Measurements from ENCODE around the gene RAB7A.

The RAB7A gene

DNA sequence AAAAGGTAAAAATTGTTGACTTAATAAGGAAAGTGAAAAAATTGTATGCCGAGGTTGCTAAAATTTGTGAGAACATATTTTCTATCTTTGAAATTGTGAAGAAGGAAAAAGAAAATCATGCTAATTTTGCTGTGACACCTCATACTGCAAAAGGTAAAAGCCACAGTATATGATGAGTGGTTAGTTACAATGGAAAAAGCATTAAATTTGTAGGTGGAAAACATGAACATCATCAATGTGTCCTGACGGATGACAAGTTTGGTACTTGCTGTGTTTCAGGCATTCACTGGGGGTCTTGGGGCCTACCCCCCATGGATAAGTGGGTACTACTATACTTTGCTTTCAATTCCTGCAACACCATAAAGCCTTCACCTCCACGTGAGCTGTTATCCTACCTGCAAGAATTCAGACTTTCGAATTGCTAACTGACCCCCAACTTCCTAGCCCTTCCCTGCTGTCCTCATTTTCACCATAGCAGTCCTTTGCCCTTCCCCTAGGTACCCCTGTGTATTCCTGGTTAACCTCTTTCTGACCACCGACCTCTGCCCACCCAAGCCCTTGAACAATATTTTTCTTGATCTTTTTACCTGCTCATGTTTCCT lies 62.4 kb downstream of the RAB7A start:
- no peaks in the 10 kb centered on the region for H3K36me3 ChIP-seq (ENCODE audit: control insufficient read depth, insufficient read depth, low read length)
- no peaks in the 10 kb centered on the region for H3K9me3 ChIP-seq (ENCODE audit: control insufficient read depth, insufficient read depth, low read depth, low read length)
- H3K4me3 ChIP-seq (ENCODE audit: low read depth, low read length): no peak overlapping the region
- no peak overlapping the region for H3K27ac ChIP-seq (ENCODE audit: low read depth, low read length)
- no peak overlapping the region for H3K9ac ChIP-seq (ENCODE audit: low read length)
- H3K27me3 ChIP-seq (ENCODE audit: control insufficient read depth, insufficient read depth, low read length): no peaks in the 10 kb centered on the region
- H3K4me1 ChIP-seq (ENCODE audit: control insufficient read depth, insufficient read depth, low read length): peaks cover 20% of the 10 kb centered on the region

DNA sequence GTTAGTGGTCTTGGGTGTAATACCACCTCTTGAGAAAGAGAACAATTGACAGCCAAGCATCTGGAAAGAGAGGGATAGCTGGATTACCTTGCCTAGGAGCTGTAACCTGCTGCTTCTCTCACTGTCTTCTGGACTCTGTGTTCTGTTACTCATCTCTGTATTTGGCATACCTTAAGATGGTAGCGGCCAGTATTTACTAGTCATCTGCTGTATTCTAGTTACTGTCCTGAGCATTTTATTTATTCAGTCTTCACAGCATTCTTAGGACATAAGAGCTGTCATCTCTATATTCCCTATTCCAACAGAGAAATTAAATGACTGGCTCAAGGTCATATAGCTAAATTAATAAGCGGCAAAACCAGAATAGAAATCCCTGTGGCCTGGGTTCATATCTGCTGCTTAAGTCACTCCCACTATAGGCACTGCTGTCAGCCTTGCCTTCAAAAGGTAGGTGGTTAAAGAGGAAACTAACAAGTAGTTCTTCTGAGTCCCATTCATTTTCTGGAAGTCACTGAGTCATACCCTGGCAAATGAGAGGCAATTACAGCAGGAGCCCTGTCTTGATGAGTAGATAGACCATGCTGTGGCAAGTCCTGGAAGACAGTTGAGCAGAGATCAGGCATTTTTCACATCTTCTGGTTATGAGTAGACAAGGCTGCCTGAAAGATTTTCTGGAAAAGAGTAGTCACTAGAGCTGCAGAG lies 68.2 kb downstream of the RAB7A start:
- no peak overlapping the region for H3K4me3 ChIP-seq (ENCODE audit: low read depth, low read length)
- H3K9me3 ChIP-seq (ENCODE audit: control insufficient read depth, insufficient read depth, low read depth, low read length): no peaks in the 10 kb centered on the region
- H3K36me3 ChIP-seq (ENCODE audit: control insufficient read depth, insufficient read depth, low read length): peaks cover 34% of the 10 kb centered on the region
- H3K9ac ChIP-seq (ENCODE audit: low read length): no peak overlapping the region
- H3K27ac ChIP-seq (ENCODE audit: low read depth, low read length): no peak overlapping the region
- H3K4me1 ChIP-seq (ENCODE audit: control insufficient read depth, insufficient read depth, low read length): peaks cover 6% of the 10 kb centered on the region; the same call in 1 of the 2 replicates
- no peaks in the 10 kb centered on the region for H3K27me3 ChIP-seq (ENCODE audit: control insufficient read depth, insufficient read depth, low read length)

GRCh38 chr3:128794770-128795649 lies 69.0 kb downstream of the RAB7A start:
- H3K4me1 ChIP-seq (ENCODE audit: control insufficient read depth, insufficient read depth, low read length): peaks cover 6% of the 10 kb centered on the region; the same call in 1 of the 2 replicates
- H3K9me3 ChIP-seq (ENCODE audit: control insufficient read depth, insufficient read depth, low read depth, low read length): no peaks in the 10 kb centered on the region
- no peaks in the 10 kb centered on the region for H3K27me3 ChIP-seq (ENCODE audit: control insufficient read depth, insufficient read depth, low read length)
- no peak overlapping the region for H3K4me3 ChIP-seq (ENCODE audit: low read depth, low read length)
- no peak overlapping the region for H3K9ac ChIP-seq (ENCODE audit: low read length)
- no peak overlapping the region for H3K27ac ChIP-seq (ENCODE audit: low read depth, low read length)
- H3K36me3 ChIP-seq (ENCODE audit: control insufficient read depth, insufficient read depth, low read length): peaks cover 42% of the 10 kb centered on the region

- H3K27me3 ChIP-seq (ENCODE audit: control insufficient read depth, insufficient read depth, low read length): no peaks in the 10 kb centered on the region
- H3K36me3 ChIP-seq (ENCODE audit: control insufficient read depth, insufficient read depth, low read length): peaks cover 60% of the 10 kb centered on the region
- no peaks in the 10 kb centered on the region for H3K9me3 ChIP-seq (ENCODE audit: control insufficient read depth, insufficient read depth, low read depth, low read length)
- H3K9ac ChIP-seq (ENCODE audit: low read length): no peak overlapping the region
- H3K4me1 ChIP-seq (ENCODE audit: control insufficient read depth, insufficient read depth, low read length): peaks cover 15% of the 10 kb centered on the region; the same call in 1 of the 2 replicates
- no peak overlapping the region for H3K4me3 ChIP-seq (ENCODE audit: low read depth, low read length)
- H3K27ac ChIP-seq (ENCODE audit: low read depth, low read length): no peak overlapping the region
Measured at GRCh38 chr3:128799653-128800052, 73.7 kb downstream of the RAB7A start.

DNA sequence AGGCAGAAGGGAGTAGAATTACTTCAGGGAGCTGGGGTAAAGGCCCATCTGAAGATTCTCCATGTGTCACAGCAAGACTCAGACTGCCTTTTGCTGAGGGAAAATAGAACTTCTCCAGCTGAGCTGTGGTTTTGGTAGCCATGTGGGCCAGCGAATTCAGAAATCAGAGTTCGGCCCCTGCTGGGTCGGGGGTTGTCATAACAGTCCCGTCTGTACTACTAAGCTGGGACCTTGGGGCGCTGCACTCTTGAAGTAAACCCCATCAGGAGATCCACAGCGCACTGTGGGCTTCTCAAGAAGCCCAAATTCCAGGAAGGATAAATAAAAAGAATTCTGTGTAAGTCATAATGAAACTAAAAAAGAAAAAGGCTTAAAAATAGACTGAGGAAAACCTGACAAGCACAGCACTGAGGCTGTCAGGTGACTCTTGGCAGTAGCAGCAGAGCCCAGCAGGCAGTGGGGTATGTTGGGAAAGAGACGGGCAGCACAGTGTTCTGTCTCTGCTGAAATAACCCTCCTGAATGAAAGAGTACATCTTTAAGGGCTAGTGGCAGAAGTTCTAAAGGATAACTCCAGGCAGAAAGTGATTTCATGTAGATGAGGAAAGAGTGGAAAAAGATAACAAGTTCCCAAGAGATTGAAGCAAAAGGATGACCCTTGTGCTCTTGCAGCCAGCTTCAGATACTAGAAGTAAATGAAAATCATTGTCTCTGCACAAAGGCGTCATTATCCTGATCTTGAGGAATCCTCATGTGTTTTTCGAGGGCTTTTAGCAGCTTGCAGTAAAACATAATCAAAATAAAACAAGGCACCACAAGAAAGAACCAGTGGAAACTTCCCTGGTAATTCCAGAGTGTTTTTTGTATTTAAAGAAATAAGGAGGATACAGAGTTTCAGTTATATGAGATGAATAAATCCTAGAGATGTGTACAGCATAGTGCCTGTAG lies 74.5 kb downstream of the RAB7A start:
- no peaks in the 10 kb centered on the region for H3K27me3 ChIP-seq (ENCODE audit: control insufficient read depth, insufficient read depth, low read length)
- no peak overlapping the region for H3K27ac ChIP-seq (ENCODE audit: low read depth, low read length)
- peaks cover 11% of the 10 kb centered on the region; the same call in 1 of the 2 replicates for H3K4me1 ChIP-seq (ENCODE audit: control insufficient read depth, insufficient read depth, low read length)
- H3K9me3 ChIP-seq (ENCODE audit: control insufficient read depth, insufficient read depth, low read depth, low read length): no peaks in the 10 kb centered on the region
- no peak overlapping the region for H3K4me3 ChIP-seq (ENCODE audit: low read depth, low read length)
- peaks cover 68% of the 10 kb centered on the region for H3K36me3 ChIP-seq (ENCODE audit: control insufficient read depth, insufficient read depth, low read length)
- no peak overlapping the region for H3K9ac ChIP-seq (ENCODE audit: low read length)

GRCh38 chr3:128801779-128802380 lies 75.9 kb downstream of the RAB7A start:
- Histone ChIP-seq H3K27ac (ENCODE audit: low read depth, low read length) (no peak overlapping the region), H3K4me1 (ENCODE audit: control insufficient read depth, insufficient read depth, low read length) (peaks cover 11% of the 10 kb centered on the region; the same call in 1 of the 2 replicates), H3K4me3 (ENCODE audit: low read depth, low read length) (no peak overlapping the region), H3K36me3 (ENCODE audit: control insufficient read depth, insufficient read depth, low read length) (peaks cover 71% of the 10 kb centered on the region), H3K27me3 (ENCODE audit: control insufficient read depth, insufficient read depth, low read length) (no peaks in the 10 kb centered on the region), H3K9me3 (ENCODE audit: control insufficient read depth, insufficient read depth, low read depth, low read length) (no peaks in the 10 kb centered on the region), H3K9ac (ENCODE audit: low read length) (no peak overlapping the region)

- Histone ChIP-seq H3K9me3 (ENCODE audit: control insufficient read depth, insufficient read depth, low read depth, low read length) (no peaks in the 10 kb centered on the region), H3K4me1 (ENCODE audit: control insufficient read depth, insufficient read depth, low read length) (peaks cover 11% of the 10 kb centered on the region; the same call in 1 of the 2 replicates), H3K36me3 (ENCODE audit: control insufficient read depth, insufficient read depth, low read length) (peaks cover 68% of the 10 kb centered on the region), H3K4me3 (ENCODE audit: low read depth, low read length) (no peak overlapping the region), H3K9ac (ENCODE audit: low read length) (no peak overlapping the region), H3K27ac (ENCODE audit: low read depth, low read length) (no peak overlapping the region), H3K27me3 (ENCODE audit: control insufficient read depth, insufficient read depth, low read length) (no peaks in the 10 kb centered on the region)
Measured at GRCh38 chr3:128803307-128803706, 77.3 kb downstream of the RAB7A start.

DNA sequence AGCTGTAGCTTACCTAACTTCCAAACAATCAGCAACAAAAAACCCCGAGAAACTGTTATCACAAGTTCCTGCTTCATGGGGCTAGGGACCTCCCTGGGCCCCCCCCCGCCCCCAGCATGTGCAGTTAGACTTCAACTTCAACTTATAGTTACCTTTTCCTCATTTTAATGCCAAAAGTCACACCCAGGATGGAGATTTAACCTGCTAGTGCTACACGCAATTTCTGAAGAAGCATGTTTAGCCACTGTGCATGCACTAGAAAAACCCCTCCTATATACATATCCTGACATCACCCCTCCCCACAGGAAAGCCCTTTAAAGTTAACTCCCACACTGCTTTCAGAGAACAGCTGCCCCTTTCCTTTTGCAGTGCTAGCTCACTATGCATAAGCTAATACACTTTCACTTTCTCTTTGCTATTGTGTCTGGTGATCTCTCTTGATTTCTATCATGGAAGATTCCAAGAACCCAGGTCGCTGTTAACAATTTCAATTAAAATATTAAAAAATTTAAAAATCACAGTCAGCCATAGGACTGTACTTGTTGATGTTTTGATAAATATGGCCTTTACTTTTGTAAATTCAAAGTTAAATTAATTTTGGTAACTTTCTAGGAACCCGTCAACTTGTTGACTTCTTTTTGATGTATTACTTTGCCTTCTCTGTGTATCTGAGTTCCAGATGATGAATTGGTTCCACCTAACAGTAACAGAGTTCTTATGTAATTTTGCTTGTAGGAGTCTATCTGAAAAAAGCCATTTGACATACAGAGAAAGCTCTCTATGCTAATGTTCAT lies 78.2 kb downstream of the RAB7A start:
- Histone ChIP-seq H3K9me3 (ENCODE audit: control insufficient read depth, insufficient read depth, low read depth, low read length) (no peaks in the 10 kb centered on the region), H3K4me1 (ENCODE audit: control insufficient read depth, insufficient read depth, low read length) (peaks cover 11% of the 10 kb centered on the region; the same call in 1 of the 2 replicates), H3K27ac (ENCODE audit: low read depth, low read length) (no peak overlapping the region), H3K36me3 (ENCODE audit: control insufficient read depth, insufficient read depth, low read length) (peaks cover 68% of the 10 kb centered on the region), H3K27me3 (ENCODE audit: control insufficient read depth, insufficient read depth, low read length) (no peaks in the 10 kb centered on the region), H3K4me3 (ENCODE audit: low read depth, low read length) (no peak overlapping the region), H3K9ac (ENCODE audit: low read length) (no peak overlapping the region)

- Histone ChIP-seq H3K4me3 (ENCODE audit: low read depth, low read length) (no peak overlapping the region), H3K27ac (ENCODE audit: low read depth, low read length) (no peak overlapping the region), H3K36me3 (ENCODE audit: control insufficient read depth, insufficient read depth, low read length) (peaks cover 68% of the 10 kb centered on the region)
Measured at GRCh38 chr3:128804811-128805155, 78.8 kb downstream of the RAB7A start.

More at GRCh38 chr3:128804811-128805155, 78.8 kb downstream of the RAB7A start:
- Histone ChIP-seq H3K27me3 (ENCODE audit: control insufficient read depth, insufficient read depth, low read length) (no peaks in the 10 kb centered on the region), H3K9me3 (ENCODE audit: control insufficient read depth, insufficient read depth, low read depth, low read length) (no peaks in the 10 kb centered on the region), H3K4me1 (ENCODE audit: control insufficient read depth, insufficient read depth, low read length) (peaks cover 11% of the 10 kb centered on the region; the same call in 1 of the 2 replicates), H3K9ac (ENCODE audit: low read length) (no peak overlapping the region)
